ENCODE measurements around the gene NLRP6.
"Not testable (repeated sequence)": the region's sequence is repeated elsewhere in the genome, so short reads cannot be mapped to it uniquely, and the experiment has no call there.

NLRP6 gene

GRCh38 chr11:327581-327923 lies 49.3 kb downstream of the NLRP6 start:
- no peak for DNase-seq

GRCh38 chr11:328012-328411 lies 49.8 kb downstream of the NLRP6 start:
- DNase-seq: no peak

- not testable (repeated sequence) for DNase-seq
Measured at GRCh38 chr11:328516-329100, 50.4 kb downstream of the NLRP6 start.

GRCh38 chr11:329886-330253 lies 51.7 kb downstream of the NLRP6 start:
- no peak for DNase-seq

- DNase-seq: no peak
Measured at GRCh38 chr11:330307-330693, 52.1 kb downstream of the NLRP6 start.

GRCh38 chr11:330694-331357 lies 52.6 kb downstream of the NLRP6 start:
- DNase-seq: no peak

GRCh38 chr11:331358-332060 lies 53.3 kb downstream of the NLRP6 start:
- no peak for DNase-seq

GRCh38 chr11:332651-333480 lies 54.7 kb downstream of the NLRP6 start:
- no peak for DNase-seq

GRCh38 chr11:333616-334263 lies 55.5 kb downstream of the NLRP6 start:
- not testable (repeated sequence) for DNase-seq

- DNase-seq: no peak
Measured at GRCh38 chr11:334264-334994, 56.2 kb downstream of the NLRP6 start.

Measured in AML-193 (cell line).